ENCODE results near the gene ZMAT5. TPM values are rescaled to one million over a fixed set of nuclear protein-coding genes. Genes with fewer than 3 reads are reported as not detected.

The ZMAT5 gene
- total and polyA plus RNA-seq, 9 of the 15 experiments (the other 6 are each of a cell fraction or from before 2014, with no cell fraction given) = 2.0 to 25.2 (median 11.9) TPM

- TF ChIP-seq MYC (IDR thresholded peaks at IDR 0.05; ENCODE audit: low read depth, low read length) = no peak
- TF ChIP-seq MYC (CRISPR knock-in tag; IDR thresholded peaks at IDR 0.05; ENCODE audit: borderline replicate concordance, low read depth) = no peak
- no peak for TF ChIP-seq SOX6 (IDR thresholded peaks at IDR 0.05)
- TF ChIP-seq ASH1L (IDR thresholded peaks at IDR 0.05; ENCODE audit: borderline replicate concordance, low read depth, partially characterized antibody) = no peak
- TF ChIP-seq NFRKB (IDR thresholded peaks at IDR 0.05; ENCODE audit: low read depth) = peak; percentile 89
- no peak for TF ChIP-seq MTA1 (IDR thresholded peaks at IDR 0.05; ENCODE audit: borderline replicate concordance)
- no peak for TF ChIP-seq ZC3H4 (CRISPR knock-in tag; IDR thresholded peaks at IDR 0.05; ENCODE audit: borderline replicate concordance)
- TF ChIP-seq YBX1 (IDR thresholded peaks at IDR 0.05) = no peak
- TF ChIP-seq STAG1 (CRISPR knock-in tag; IDR thresholded peaks at IDR 0.05; ENCODE audit: borderline replicate concordance) = no peak
- TF ChIP-seq KAT7 (CRISPR knock-in tag; IDR thresholded peaks at IDR 0.05; ENCODE audit: borderline replicate concordance) = peak; percentile 44; the same call in 1 of the 2 replicates
- no peak for TF ChIP-seq CEBPG (CRISPR knock-in tag; IDR thresholded peaks at IDR 0.05)
- TF ChIP-seq CEBPG (tag; conservative IDR thresholded peaks at IDR 0.05 in 1 of 2, IDR thresholded peaks at IDR 0.05 in 1 of 2) = no peak
- TF ChIP-seq ETV6 (IDR thresholded peaks at IDR 0.05; ENCODE audit: borderline replicate concordance in 1 of 2, low read depth in 2 of 2, low read length in 1 of 2) = no peak
- TF ChIP-seq ETV6 (CRISPR knock-in tag; IDR thresholded peaks at IDR 0.05; ENCODE audit: borderline replicate concordance) = no peak
- no peak for TF ChIP-seq HDAC6 (IDR thresholded peaks at IDR 0.05; ENCODE audit: low read depth, low read length)
- TF ChIP-seq C11orf30 (IDR thresholded peaks at IDR 0.05; ENCODE audit: low read depth) = peak; percentile 36; the same call in 1 of the 2 replicates
- no peak for TF ChIP-seq IRF2 (CRISPR knock-in tag; IDR thresholded peaks at IDR 0.05)
- no peak for TF ChIP-seq SNIP1 (IDR thresholded peaks at IDR 0.05; ENCODE audit: low read depth)
- TF ChIP-seq PPARD (CRISPR knock-in tag; IDR thresholded peaks at IDR 0.05) = no peak
- TF ChIP-seq NR1H2 (CRISPR knock-in tag; IDR thresholded peaks at IDR 0.05) = no peak
- no peak for TF ChIP-seq SIRT6 (IDR thresholded peaks at IDR 0.05; ENCODE audit: low read depth, low read length)
- TF ChIP-seq NONO (IDR thresholded peaks at IDR 0.05; ENCODE audit: low read depth in 2 of 2, low read length in 1 of 2) = no peak
- peak; percentile 9 to 58; a peak in 2 of 4 replicates for TF ChIP-seq FOXK2 (conservative IDR thresholded peaks at IDR 0.05 in 1 of 2, IDR thresholded peaks at IDR 0.05 in 1 of 2; ENCODE audit: low read depth in 2 of 2)
- no peak for TF ChIP-seq TRIM25 (IDR thresholded peaks at IDR 0.05; ENCODE audit: borderline replicate concordance)
- no peak for TF ChIP-seq ZNF280B (CRISPR knock-in tag; IDR thresholded peaks at IDR 0.05)
- TF ChIP-seq GTF2E2 (tag; IDR thresholded peaks at IDR 0.05) = no peak
These were observed 604 bp upstream of the ZMAT5 start, which contains the start of gene UQCR10 (continued) for GRCh38 chr22:29767171-29768051.
